Embryonic facial prominence (tissue), 1 donor: ENCODE results near the gene IL2RA.
"Not testable (repeated sequence)": the region's sequence is repeated elsewhere in the genome, so short reads cannot be mapped to it uniquely, and the experiment has no call there.

ENCODE experiments used
- DNase-seq: peaks from one replicate; pipeline ENCODE4 v3.0.0-alpha.2; 2016; ENCODE audit errors: extremely low spot score

Gene IL2RA

DNA sequence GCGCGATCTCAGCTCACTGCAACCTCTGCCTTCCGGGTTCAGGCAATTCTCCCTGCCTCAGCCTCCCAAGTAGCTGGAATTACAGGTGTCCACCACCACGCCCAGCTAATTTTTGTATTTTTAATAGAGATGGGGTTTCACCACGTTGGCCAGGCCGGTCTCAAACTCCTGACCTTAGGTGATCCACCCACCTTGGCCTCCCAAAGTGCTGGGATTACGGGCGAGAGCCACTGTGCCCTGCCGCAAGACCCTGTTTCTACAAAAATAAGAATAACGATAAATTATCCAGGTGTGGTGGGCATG lies 101.2 kb downstream of the IL2RA start:
- not testable (repeated sequence) for DNase-seq
